WTC11 (cell line): ENCODE results near the gene SERGEF. TPM values are rescaled to one million over a fixed set of nuclear protein-coding genes. Genes with fewer than 3 reads are reported as not detected.
A peak's percentile ranks its signal among the peaks of the same experiment; 100 is the strongest.

Source experiments
- ATAC-seq: fragments of 200-7000 bp; cut with Tn5 transposase; 2 replicates; pipeline ENCODE4 v1.10.0; 2021; ENCODE audit warnings: mild to moderate bottlenecking, moderate library complexity
- CTCF ChIA-PET: fragments of 300-600 bp; sonication (Branson Sonifier 250); formaldehyde crosslinking; loops from one replicate; lab custom pipeline; 2021; ENCODE audit warnings: antibody characterized with exemption; lab: Charles Lee
- POLR2A ChIA-PET: fragments of 350-600 bp; sonication (Branson Sonifier 250); formaldehyde crosslinking; loops from one replicate; lab custom pipeline; 2021; ENCODE audit warnings: antibody characterized with exemption; lab: Charles Lee
- DNase-seq: peaks from one replicate; pipeline ENCODE4 v3.0.0; 2021; ENCODE audit warnings: low spot score
- H3K27ac Mint-ChIP-seq: 2 replicates; pipeline ENCODE4 v1.8.0; 2021; ENCODE audit warnings: mixed read lengths
- H3K27me3 Mint-ChIP-seq: 2 replicates; pipeline ENCODE4 v1.8.0; 2021; ENCODE audit warnings: low read depth, mild to moderate bottlenecking, moderate library complexity, mixed read lengths
- H3K36me3 Mint-ChIP-seq: 2 replicates; pipeline ENCODE4 v1.8.0; 2021; ENCODE audit warnings: mixed read lengths
- H3K4me1 Mint-ChIP-seq: 2 replicates; pipeline ENCODE4 v1.8.0; 2022; ENCODE audit warnings: mixed read lengths
- H3K4me3 Mint-ChIP-seq: 2 replicates; pipeline ENCODE4 v1.8.0; 2021; ENCODE audit warnings: mild to moderate bottlenecking, moderate library complexity, mixed read lengths
- H3K9me3 Mint-ChIP-seq: 2 replicates; pipeline ENCODE4 v1.8.0; 2021; ENCODE audit warnings: mixed read lengths
- CBFB ChIP-seq: sonication (generic); formaldehyde crosslinking; IDR thresholded peaks from 2 replicates; pipeline ENCODE4 v1.8.1; 2022; ENCODE audit warnings: mild to moderate bottlenecking, low read depth, missing genetic modification reagents
- CTCF ChIP-seq: fragments of 200-600 bp; IDR thresholded peaks from 2 replicates; pipeline ENCODE4 v1.8.0; 2022; ENCODE audit warnings: antibody characterized with exemption
- E2F4 ChIP-seq: sonication (generic); formaldehyde crosslinking; IDR thresholded peaks from 2 replicates; pipeline ENCODE4 v1.8.1; 2022; ENCODE audit warnings: low read depth, mild to moderate bottlenecking, moderate library complexity, missing genetic modification reagents, borderline replicate concordance
- IRF1 ChIP-seq: sonication (generic); formaldehyde crosslinking; IDR thresholded peaks from 2 replicates; pipeline ENCODE4 v1.8.0; 2023; ENCODE audit warnings: missing genetic modification reagents
- NFATC4 ChIP-seq: fragments of 250-450 bp; sonication (Bioruptor Pico); IDR thresholded peaks from 2 replicates; pipeline ENCODE4 v1.9.0; 2021; ENCODE audit warnings: mild to moderate bottlenecking
- NFYB ChIP-seq: sonication (generic); formaldehyde crosslinking; conservative IDR thresholded peaks from 2 replicates; pipeline ENCODE4 v1.8.0; 2022; ENCODE audit warnings: low read depth, missing genetic modification reagents
- RELA ChIP-seq: sonication (generic); formaldehyde crosslinking; IDR thresholded peaks from 2 replicates; pipeline ENCODE4 v1.8.1; 2022; ENCODE audit warnings: missing genetic modification reagents, mild to moderate bottlenecking, borderline replicate concordance
- ZNF219 ChIP-seq: sonication (generic); formaldehyde crosslinking; IDR thresholded peaks from 2 replicates; pipeline ENCODE4 v1.8.0; 2023; ENCODE audit warnings: missing genetic modification reagents, mild to moderate bottlenecking, borderline replicate concordance
- ZNF232 ChIP-seq: sonication (generic); formaldehyde crosslinking; IDR thresholded peaks from 2 replicates; pipeline ENCODE4 v1.8.0; 2022; ENCODE audit warnings: mild to moderate bottlenecking, missing genetic modification reagents
- ZNF425 ChIP-seq: fragments of 250-450 bp; sonication (Bioruptor Pico); conservative IDR thresholded peaks from 2 replicates; pipeline ENCODE4 v1.9.0; 2021; ENCODE audit warnings: mild to moderate bottlenecking
- total RNA-seq: library from RNA; stranded (reverse); gene quantifications from 3 replicates; pipeline ENCODE4 v1.2.3, GENCODE V29; 2021
- TF ChIP-seq, protein P1 (sequence below): sonication (generic); formaldehyde crosslinking; conservative IDR thresholded peaks from 2 replicates; pipeline ENCODE4 v1.8.1; 2023; ENCODE audit warnings: mild to moderate bottlenecking, low read depth, missing genetic modification reagents, moderate library complexity
- TF ChIP-seq, protein P2 (sequence below): sonication (generic); formaldehyde crosslinking; IDR thresholded peaks from 2 replicates; pipeline ENCODE4 v1.8.0; 2022; ENCODE audit warnings: mild to moderate bottlenecking, missing genetic modification reagents
- TF ChIP-seq, protein P3 (sequence below): sonication (generic); formaldehyde crosslinking; IDR thresholded peaks from 2 replicates; pipeline ENCODE4 v1.8.1; 2022; ENCODE audit warnings: mild to moderate bottlenecking, missing genetic modification reagents, moderate library complexity, borderline replicate concordance

The SERGEF gene
- total RNA-seq, 1 experiment from 2014 or later: 35.5 TPM

DNA sequence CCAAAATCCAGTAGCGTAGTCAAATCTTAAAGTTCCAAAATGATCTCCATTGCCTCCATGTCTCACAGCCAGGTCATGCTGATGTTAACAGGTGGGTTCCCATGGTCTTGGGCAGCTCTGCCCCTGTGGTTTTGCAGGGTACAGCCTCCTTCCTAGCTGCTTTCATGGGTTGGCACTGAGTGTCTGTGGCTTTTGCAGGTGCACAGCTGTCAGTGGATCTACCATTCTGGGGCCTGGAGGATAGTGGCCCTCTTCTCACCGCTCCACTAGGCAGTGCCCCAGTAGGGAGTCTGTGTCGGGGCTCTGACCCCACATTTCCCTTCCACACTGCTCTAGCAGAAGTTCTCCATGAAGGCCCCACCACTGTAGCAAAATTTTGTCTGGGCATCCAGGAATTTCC is 145.5 kb downstream of the SERGEF start:
- CTCF ChIA-PET: interaction anchor here (0.7 kb wide), 1 partner anchor 9 kb away, joined by 3 read pairs; no protein-coding TSS in a partner anchor
- ATAC-seq: no peak
- TF ChIP-seq ZNF425 (CRISPR knock-in tag) (no peak), ZNF232 (no peak), NFYB (CRISPR knock-in tag) (no peak), E2F4 (CRISPR knock-in tag) (no peak), IRF1 (CRISPR knock-in tag) (no peak)
- TF ChIP-seq, protein P1, sequence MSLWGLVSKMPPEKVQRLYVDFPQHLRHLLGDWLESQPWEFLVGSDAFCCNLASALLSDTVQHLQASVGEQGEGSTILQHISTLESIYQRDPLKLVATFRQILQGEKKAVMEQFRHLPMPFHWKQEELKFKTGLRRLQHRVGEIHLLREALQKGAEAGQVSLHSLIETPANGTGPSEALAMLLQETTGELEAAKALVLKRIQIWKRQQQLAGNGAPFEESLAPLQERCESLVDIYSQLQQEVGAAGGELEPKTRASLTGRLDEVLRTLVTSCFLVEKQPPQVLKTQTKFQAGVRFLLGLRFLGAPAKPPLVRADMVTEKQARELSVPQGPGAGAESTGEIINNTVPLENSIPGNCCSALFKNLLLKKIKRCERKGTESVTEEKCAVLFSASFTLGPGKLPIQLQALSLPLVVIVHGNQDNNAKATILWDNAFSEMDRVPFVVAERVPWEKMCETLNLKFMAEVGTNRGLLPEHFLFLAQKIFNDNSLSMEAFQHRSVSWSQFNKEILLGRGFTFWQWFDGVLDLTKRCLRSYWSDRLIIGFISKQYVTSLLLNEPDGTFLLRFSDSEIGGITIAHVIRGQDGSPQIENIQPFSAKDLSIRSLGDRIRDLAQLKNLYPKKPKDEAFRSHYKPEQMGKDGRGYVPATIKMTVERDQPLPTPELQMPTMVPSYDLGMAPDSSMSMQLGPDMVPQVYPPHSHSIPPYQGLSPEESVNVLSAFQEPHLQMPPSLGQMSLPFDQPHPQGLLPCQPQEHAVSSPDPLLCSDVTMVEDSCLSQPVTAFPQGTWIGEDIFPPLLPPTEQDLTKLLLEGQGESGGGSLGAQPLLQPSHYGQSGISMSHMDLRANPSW: no peak
- TF ChIP-seq, all 79 proteins: peak for 0
- Mint-ChIP-seq H3K27ac (no peak overlapping the region), H3K4me3 (no peak overlapping the region), H3K36me3 (peaks cover 21% of the 10 kb centered on the region), H3K27me3 (no peaks in the 10 kb centered on the region), H3K9me3 (peaks cover 29% of the 10 kb centered on the region), H3K4me1 (peaks cover 15% of the 10 kb centered on the region)
- POLR2A ChIA-PET: no interaction called here
- no peak for DNase-seq

DNA sequence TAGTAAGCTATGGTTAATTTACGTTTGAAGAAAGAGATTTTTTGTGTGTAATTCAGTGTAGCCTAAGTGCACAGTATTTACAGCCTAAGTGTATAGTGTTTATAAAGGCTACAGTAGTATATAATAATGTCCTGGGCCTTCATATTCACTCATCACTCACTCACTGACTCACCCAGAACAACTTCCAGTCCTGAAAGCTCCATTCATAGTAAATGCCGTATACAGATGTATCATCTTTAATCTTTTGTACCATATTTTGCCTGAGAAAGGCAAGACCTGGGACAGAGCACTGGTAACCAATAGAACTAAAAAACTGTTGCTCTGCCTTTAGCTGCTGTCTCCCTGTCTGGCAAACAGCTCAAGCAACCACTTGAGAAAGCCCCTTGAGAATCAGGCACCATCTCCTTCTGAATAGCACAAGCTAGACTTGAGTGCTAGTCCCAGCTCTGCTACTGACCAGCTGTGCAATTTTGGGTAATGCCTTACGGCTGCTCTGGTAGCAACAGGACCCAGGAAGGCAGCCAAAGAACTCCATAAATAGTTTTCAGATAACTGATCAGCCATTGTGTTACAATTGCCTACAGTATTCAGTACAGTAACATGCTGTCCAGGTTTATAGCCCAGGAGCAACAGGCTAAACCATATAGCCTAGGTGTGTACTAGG is 146.9 kb downstream of the SERGEF start:
- Mint-ChIP-seq H3K27ac (no peak overlapping the region), H3K4me1 (peaks cover 17% of the 10 kb centered on the region), H3K4me3 (no peak overlapping the region), H3K9me3 (peaks cover 27% of the 10 kb centered on the region), H3K27me3 (no peaks in the 10 kb centered on the region), H3K36me3 (peaks cover 21% of the 10 kb centered on the region)
- ChIA-PET CTCF (interaction anchor here (0.7 to 2.4 kb wide), 5 partner anchors 9 to 107 kb away, joined by 4 to 45 read pairs (median 13); no protein-coding TSS in a partner anchor), POLR2A (interaction anchor here (0.7 kb wide), 1 partner anchor 802 kb away, joined by 3 read pairs; no protein-coding TSS in a partner anchor)
- no peak for ATAC-seq
- no peak for TF ChIP-seq ZNF219 (CRISPR knock-in tag)
- TF ChIP-seq RELA (CRISPR knock-in tag): no peak
- TF ChIP-seq, protein P2, sequence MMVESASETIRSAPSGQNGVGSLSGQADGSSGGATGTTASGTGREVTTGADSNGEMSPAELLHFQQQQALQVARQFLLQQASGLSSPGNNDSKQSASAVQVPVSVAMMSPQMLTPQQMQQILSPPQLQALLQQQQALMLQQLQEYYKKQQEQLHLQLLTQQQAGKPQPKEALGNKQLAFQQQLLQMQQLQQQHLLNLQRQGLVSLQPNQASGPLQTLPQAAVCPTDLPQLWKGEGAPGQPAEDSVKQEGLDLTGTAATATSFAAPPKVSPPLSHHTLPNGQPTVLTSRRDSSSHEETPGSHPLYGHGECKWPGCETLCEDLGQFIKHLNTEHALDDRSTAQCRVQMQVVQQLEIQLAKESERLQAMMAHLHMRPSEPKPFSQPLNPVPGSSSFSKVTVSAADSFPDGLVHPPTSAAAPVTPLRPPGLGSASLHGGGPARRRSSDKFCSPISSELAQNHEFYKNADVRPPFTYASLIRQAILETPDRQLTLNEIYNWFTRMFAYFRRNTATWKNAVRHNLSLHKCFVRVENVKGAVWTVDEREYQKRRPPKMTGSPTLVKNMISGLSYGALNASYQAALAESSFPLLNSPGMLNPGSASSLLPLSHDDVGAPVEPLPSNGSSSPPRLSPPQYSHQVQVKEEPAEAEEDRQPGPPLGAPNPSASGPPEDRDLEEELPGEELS (CRISPR knock-in tag): no peak
- no peak for TF ChIP-seq CBFB
- DNase-seq: no peak

DNA sequence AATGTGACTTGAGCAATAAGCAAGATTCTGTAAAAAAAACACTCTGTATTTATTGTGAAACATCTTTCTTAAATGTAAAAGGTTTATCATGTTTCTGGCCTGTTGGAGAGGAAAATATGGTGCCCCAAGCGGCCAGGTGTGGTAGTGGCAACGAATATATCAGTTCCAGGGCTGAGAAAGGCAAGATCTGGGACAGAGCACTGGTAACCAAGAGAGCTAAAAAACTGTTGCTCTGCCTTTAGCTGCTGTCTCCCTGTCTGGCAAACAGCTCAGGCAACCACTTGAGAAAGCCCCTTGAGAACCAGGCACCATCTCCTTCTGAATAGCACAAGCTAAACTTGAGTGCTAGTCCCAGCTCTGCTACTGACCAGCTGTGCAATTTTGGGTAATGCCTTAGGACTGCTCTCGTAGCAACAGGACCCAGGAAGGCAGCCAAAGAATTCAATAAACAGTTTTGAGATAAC is 148.3 kb downstream of the SERGEF start:
- POLR2A ChIA-PET: no interaction called here
- H3K9me3 Mint-ChIP-seq: peaks cover 18% of the 10 kb centered on the region
- no peak overlapping the region for H3K27ac Mint-ChIP-seq
- CTCF ChIA-PET: interaction anchor here (0.5 to 3.3 kb wide), 41 partner anchors 8 to 380 kb away, joined by 3 to 45 read pairs (median 4); partner anchors contain the start of gene MYOD1
- peaks cover 17% of the 10 kb centered on the region for H3K4me1 Mint-ChIP-seq
- H3K4me3 Mint-ChIP-seq: no peak overlapping the region
- peak; percentile 89 for ATAC-seq
- peak; percentile 53 for DNase-seq
- H3K36me3 Mint-ChIP-seq: peaks cover 16% of the 10 kb centered on the region
- no peaks in the 10 kb centered on the region for H3K27me3 Mint-ChIP-seq
- TF ChIP-seq CTCF: peak; percentile 57
- TF ChIP-seq, protein P3, sequence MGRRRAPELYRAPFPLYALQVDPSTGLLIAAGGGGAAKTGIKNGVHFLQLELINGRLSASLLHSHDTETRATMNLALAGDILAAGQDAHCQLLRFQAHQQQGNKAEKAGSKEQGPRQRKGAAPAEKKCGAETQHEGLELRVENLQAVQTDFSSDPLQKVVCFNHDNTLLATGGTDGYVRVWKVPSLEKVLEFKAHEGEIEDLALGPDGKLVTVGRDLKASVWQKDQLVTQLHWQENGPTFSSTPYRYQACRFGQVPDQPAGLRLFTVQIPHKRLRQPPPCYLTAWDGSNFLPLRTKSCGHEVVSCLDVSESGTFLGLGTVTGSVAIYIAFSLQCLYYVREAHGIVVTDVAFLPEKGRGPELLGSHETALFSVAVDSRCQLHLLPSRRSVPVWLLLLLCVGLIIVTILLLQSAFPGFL (CRISPR knock-in tag): no peak
- no peak for TF ChIP-seq NFATC4 (CRISPR knock-in tag)
